ENCODE results near the gene GPR62.

GPR62 gene

GRCh38 chr3:51975852-51976549 is 20.8 kb downstream of the GPR62 start:
- peaks cover 4% of the 10 kb centered on the region for H3K79me2 ChIP-seq (ENCODE audit: control insufficient read depth, insufficient read depth, low read length, poor library complexity)
- no peak overlapping the region for H2BK12ac ChIP-seq (ENCODE audit: low read length)
- no peak overlapping the region for H3K9ac ChIP-seq (ENCODE audit: low read length)
- H4K12ac ChIP-seq (ENCODE audit: low read depth, low read length) = no peak overlapping the region
- H3K9me3 ChIP-seq (ENCODE audit: insufficient read depth, low read depth, low read length) = peaks cover 3% of the 10 kb centered on the region
- no peaks in the 10 kb centered on the region for H3K36me3 ChIP-seq (ENCODE audit: control insufficient read depth in 1 of 2, insufficient read depth in 2 of 2, low read length in 2 of 2)
- H4K8ac ChIP-seq (ENCODE audit: low read depth, low read length) = no peak overlapping the region
- H3K79me1 ChIP-seq (ENCODE audit: low read length) = peaks cover 13% of the 10 kb centered on the region
- no peak overlapping the region for H2BK5ac ChIP-seq (ENCODE audit: low read depth, low read length, poor library complexity)
- peak in 1 of 2 donors; percentile 58 for DNase-seq
- H3K4me2 ChIP-seq (ENCODE audit: low read length) = peak overlapping the region; percentile 79
- H3K4me3 ChIP-seq (ENCODE audit: low read depth, low read length) = no peak overlapping the region
- no peak overlapping the region for H4K91ac ChIP-seq (ENCODE audit: low read depth, low read length)
- no peak overlapping the region for H3K18ac ChIP-seq (ENCODE audit: low read length)
- H3K4me1 ChIP-seq (ENCODE audit: control insufficient read depth in 1 of 2, insufficient read depth in 2 of 2, low read length in 2 of 2) = peaks cover 15 to 19% of the 10 kb centered on the region in 2 experiments
- no peak overlapping the region for H3K27ac ChIP-seq (ENCODE audit: low read depth, low read length)
- no peak overlapping the region for H3K14ac ChIP-seq (ENCODE audit: low read length)
- no peak overlapping the region for H2AK5ac ChIP-seq (ENCODE audit: low read length)
- H3K23ac ChIP-seq (ENCODE audit: low read length) = no peak overlapping the region
- no peak overlapping the region for H2AFZ ChIP-seq (ENCODE audit: insufficient read depth, low read length, poor library complexity)
- WGBS (ENCODE audit: extremely low coverage, insufficient coverage, insufficient read length) = no CpG with 5 or more reads among the region's 46 CpGs
- H3K4ac ChIP-seq (ENCODE audit: low read depth, low read length) = no peak overlapping the region
- no peak overlapping the region for H2BK120ac ChIP-seq (ENCODE audit: insufficient read depth, low read length, poor library complexity)
- H3K27me3 ChIP-seq (ENCODE audit: insufficient read depth, low read length) = no peaks in the 10 kb centered on the region

- H3K4me3 ChIP-seq (ENCODE audit: low read depth, low read length) = no peak overlapping the region
- H3K36me3 ChIP-seq (ENCODE audit: control insufficient read depth in 1 of 2, insufficient read depth in 2 of 2, low read length in 2 of 2) = no peaks in the 10 kb centered on the region
- no peaks in the 10 kb centered on the region for H3K27me3 ChIP-seq (ENCODE audit: insufficient read depth, low read length)
- no peak overlapping the region for H3K14ac ChIP-seq (ENCODE audit: low read length)
- H3K4ac ChIP-seq (ENCODE audit: low read depth, low read length) = no peak overlapping the region
- no peak overlapping the region for H4K12ac ChIP-seq (ENCODE audit: low read depth, low read length)
- H4K8ac ChIP-seq (ENCODE audit: low read depth, low read length) = no peak overlapping the region
- DNase-seq = no peak
- no peak overlapping the region for H3K27ac ChIP-seq (ENCODE audit: low read depth, low read length)
- peaks cover 17% of the 10 kb centered on the region for H3K79me1 ChIP-seq (ENCODE audit: low read length)
- no peak overlapping the region for H3K18ac ChIP-seq (ENCODE audit: low read length)
- no peak overlapping the region for H3K4me2 ChIP-seq (ENCODE audit: low read length)
- H2AFZ ChIP-seq (ENCODE audit: insufficient read depth, low read length, poor library complexity) = no peak overlapping the region
- no peak overlapping the region for H2BK12ac ChIP-seq (ENCODE audit: low read length)
- no peak overlapping the region for H2BK5ac ChIP-seq (ENCODE audit: low read depth, low read length, poor library complexity)
- peaks cover 3% of the 10 kb centered on the region for H3K9me3 ChIP-seq (ENCODE audit: insufficient read depth, low read depth, low read length)
- no peak overlapping the region for H2AK5ac ChIP-seq (ENCODE audit: low read length)
- no peak overlapping the region for H4K91ac ChIP-seq (ENCODE audit: low read depth, low read length)
- peaks cover 4% of the 10 kb centered on the region for H3K79me2 ChIP-seq (ENCODE audit: control insufficient read depth, insufficient read depth, low read length, poor library complexity)
- peaks cover 18 to 22% of the 10 kb centered on the region in 2 experiments for H3K4me1 ChIP-seq (ENCODE audit: control insufficient read depth in 1 of 2, insufficient read depth in 2 of 2, low read length in 2 of 2)
- H3K9ac ChIP-seq (ENCODE audit: low read length) = no peak overlapping the region
- H3K23ac ChIP-seq (ENCODE audit: low read length) = no peak overlapping the region
- no peak overlapping the region for H2BK120ac ChIP-seq (ENCODE audit: insufficient read depth, low read length, poor library complexity)
- WGBS (ENCODE audit: extremely low coverage, insufficient coverage, insufficient read length) = no CpG with 5 or more reads among the region's 9 CpGs
Observed at GRCh38 chr3:51977446-51978142, 22.4 kb downstream of the GPR62 start.

GRCh38 chr3:51978143-51978502 is 22.9 kb downstream of the GPR62 start:
- Histone ChIP-seq H3K36me3 (ENCODE audit: control insufficient read depth in 1 of 2, insufficient read depth in 2 of 2, low read length in 2 of 2) (no peaks in the 10 kb centered on the region), H2AK5ac (ENCODE audit: low read length) (no peak overlapping the region), H3K4me2 (ENCODE audit: low read length) (no peak overlapping the region), H2BK5ac (ENCODE audit: low read depth, low read length, poor library complexity) (no peak overlapping the region), H3K4ac (ENCODE audit: low read depth, low read length) (no peak overlapping the region), H3K4me3 (ENCODE audit: low read depth, low read length) (no peak overlapping the region), H3K4me1 (ENCODE audit: control insufficient read depth in 1 of 2, insufficient read depth in 2 of 2, low read length in 2 of 2) (peaks cover 19 to 23% of the 10 kb centered on the region in 2 experiments), H4K12ac (ENCODE audit: low read depth, low read length) (no peak overlapping the region), H3K27me3 (ENCODE audit: insufficient read depth, low read length) (no peaks in the 10 kb centered on the region), H3K9ac (ENCODE audit: low read length) (no peak overlapping the region), H3K79me1 (ENCODE audit: low read length) (peaks cover 22% of the 10 kb centered on the region), H3K14ac (ENCODE audit: low read length) (no peak overlapping the region), H2BK120ac (ENCODE audit: insufficient read depth, low read length, poor library complexity) (no peak overlapping the region), H3K18ac (ENCODE audit: low read length) (no peak overlapping the region), H3K9me3 (ENCODE audit: insufficient read depth, low read depth, low read length) (peaks cover 3% of the 10 kb centered on the region), H3K23ac (ENCODE audit: low read length) (no peak overlapping the region), H3K79me2 (ENCODE audit: control insufficient read depth, insufficient read depth, low read length, poor library complexity) (peaks cover 4% of the 10 kb centered on the region), H2BK12ac (ENCODE audit: low read length) (no peak overlapping the region), H4K91ac (ENCODE audit: low read depth, low read length) (no peak overlapping the region), H2AFZ (ENCODE audit: insufficient read depth, low read length, poor library complexity) (no peak overlapping the region), H3K27ac (ENCODE audit: low read depth, low read length) (no peak overlapping the region), H4K8ac (ENCODE audit: low read depth, low read length) (no peak overlapping the region)
- no CpG with 5 or more reads among the region's 4 CpGs for WGBS (ENCODE audit: extremely low coverage, insufficient coverage, insufficient read length)
- DNase-seq = no peak

GRCh38 chr3:51980253-51980652 is 25.1 kb downstream of the GPR62 start:
- Histone ChIP-seq H4K12ac (ENCODE audit: low read depth, low read length) (no peak overlapping the region), H3K4ac (ENCODE audit: low read depth, low read length) (no peak overlapping the region), H2BK5ac (ENCODE audit: low read depth, low read length, poor library complexity) (no peak overlapping the region), H3K4me3 (ENCODE audit: low read depth, low read length) (no peak overlapping the region), H3K4me2 (ENCODE audit: low read length) (no peak overlapping the region), H2BK120ac (ENCODE audit: insufficient read depth, low read length, poor library complexity) (no peak overlapping the region), H2BK12ac (ENCODE audit: low read length) (no peak overlapping the region), H3K27ac (ENCODE audit: low read depth, low read length) (no peak overlapping the region), H3K4me1 (ENCODE audit: control insufficient read depth in 1 of 2, insufficient read depth in 2 of 2, low read length in 2 of 2) (peaks cover 10 to 15% of the 10 kb centered on the region in 2 experiments), H3K23ac (ENCODE audit: low read length) (no peak overlapping the region), H2AK5ac (ENCODE audit: low read length) (no peak overlapping the region), H3K9me3 (ENCODE audit: insufficient read depth, low read depth, low read length) (peaks cover 3% of the 10 kb centered on the region), H3K27me3 (ENCODE audit: insufficient read depth, low read length) (no peaks in the 10 kb centered on the region), H3K18ac (ENCODE audit: low read length) (no peak overlapping the region), H4K91ac (ENCODE audit: low read depth, low read length) (no peak overlapping the region), H3K9ac (ENCODE audit: low read length) (no peak overlapping the region), H2AFZ (ENCODE audit: insufficient read depth, low read length, poor library complexity) (no peak overlapping the region), H4K8ac (ENCODE audit: low read depth, low read length) (no peak overlapping the region), H3K79me2 (ENCODE audit: control insufficient read depth, insufficient read depth, low read length, poor library complexity) (peaks cover 2% of the 10 kb centered on the region), H3K79me1 (ENCODE audit: low read length) (peaks cover 15% of the 10 kb centered on the region), H3K36me3 (ENCODE audit: control insufficient read depth in 1 of 2, insufficient read depth in 2 of 2, low read length in 2 of 2) (no peaks in the 10 kb centered on the region), H3K14ac (ENCODE audit: low read length) (no peak overlapping the region)
- WGBS (ENCODE audit: extremely low coverage, insufficient coverage, insufficient read length) = no CpG with 5 or more reads among the region's 10 CpGs
- no peak for DNase-seq
